ENCODE measurements around the gene ADRM1. TPM values are rescaled to one million over a fixed set of nuclear protein-coding genes. Genes with fewer than 3 reads are reported as not detected.

The ADRM1 gene
- total RNA-seq = 252 and 281 TPM in 2 replicates

DNA sequence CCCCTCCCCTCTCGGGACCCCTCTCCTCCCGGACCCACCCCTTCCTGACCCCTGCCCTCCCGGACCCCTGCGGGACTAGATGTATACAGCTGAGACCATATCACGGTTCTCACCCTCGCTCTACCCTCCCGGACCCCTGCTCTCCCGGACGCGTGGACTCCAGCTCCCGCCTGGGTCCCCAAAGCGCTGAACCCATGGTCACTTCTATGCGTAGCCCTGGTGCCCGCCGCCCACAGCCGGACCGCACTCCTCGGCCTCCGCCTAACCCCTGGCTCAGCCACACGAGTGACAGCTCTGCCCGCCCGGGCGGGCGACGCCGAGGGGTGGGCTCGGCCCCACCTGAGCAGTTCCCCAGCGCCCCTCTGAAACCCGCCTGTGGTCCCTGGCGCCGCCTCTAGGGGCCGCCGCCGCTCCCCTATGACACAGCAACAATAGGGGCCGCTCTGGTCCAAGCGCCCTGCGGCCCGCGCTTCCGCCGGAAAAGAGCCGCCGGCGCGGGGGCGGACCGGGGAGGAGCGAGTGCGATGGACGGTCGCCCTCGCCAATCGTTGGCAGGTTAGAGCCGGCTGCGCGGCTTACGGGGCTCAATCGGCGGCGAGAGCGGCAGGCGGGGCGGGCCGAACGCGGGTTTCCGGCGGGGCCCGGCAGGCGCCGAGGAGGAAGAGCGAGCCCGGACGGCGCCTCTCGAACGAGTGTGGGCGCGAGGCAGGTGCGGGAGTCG, at the start of gene ADRM1:
TSS of gene ADRM1 (plus strand) at position 657 of the 721 bp plus-strand sequence. CDS start 572 bp downstream, outside the sequence.

Other genes with a start within 250 kb of the ADRM1 start
- 9.9 and 13.5 TPM in 2 replicates for gene TAF4, start 237.1 kb upstream of the ADRM1 start, total RNA-seq
- 17.5 and 21.6 TPM in 2 replicates for gene LSM14B, start 180.5 kb upstream of the ADRM1 start, total RNA-seq
- gene PSMA7, start 159.6 kb upstream of the ADRM1 start, total RNA-seq = 484 and 626 TPM in 2 replicates
- 6.0 and 10.2 TPM in 2 replicates for gene SS18L1, start 159.2 kb upstream of the ADRM1 start, total RNA-seq
- gene MTG2, start 120.0 kb upstream of the ADRM1 start, total RNA-seq = 18.3 and 30.9 TPM in 2 replicates
- not detected in 2 replicates for gene HRH3, start 82.7 kb upstream of the ADRM1 start, total RNA-seq
- 22.7 and 28.8 TPM in 2 replicates for gene OSBPL2, start 64.5 kb upstream of the ADRM1 start, total RNA-seq
- 210 and 243 TPM in 2 replicates for gene LAMA5, start 64.3 kb downstream of the ADRM1 start, total RNA-seq
- gene RPS21, start 84.1 kb downstream of the ADRM1 start, total RNA-seq = 2,524 and 3,677 TPM in 2 replicates
- gene CABLES2, start 104.3 kb downstream of the ADRM1 start, total RNA-seq = 4.0 and 4.8 TPM in 2 replicates
- gene RBBP8NL, start 124.5 kb downstream of the ADRM1 start, total RNA-seq = 2.2 and 4.2 TPM in 2 replicates
- gene GATA5, start 173.0 kb downstream of the ADRM1 start, total RNA-seq = not detected in 2 replicates

Measured in airway epithelial cell (primary cell).